Measurements from ENCODE around the gene TRIO.
A peak's percentile ranks its signal among the peaks of the same experiment; 100 is the strongest.

TRIO gene

DNA sequence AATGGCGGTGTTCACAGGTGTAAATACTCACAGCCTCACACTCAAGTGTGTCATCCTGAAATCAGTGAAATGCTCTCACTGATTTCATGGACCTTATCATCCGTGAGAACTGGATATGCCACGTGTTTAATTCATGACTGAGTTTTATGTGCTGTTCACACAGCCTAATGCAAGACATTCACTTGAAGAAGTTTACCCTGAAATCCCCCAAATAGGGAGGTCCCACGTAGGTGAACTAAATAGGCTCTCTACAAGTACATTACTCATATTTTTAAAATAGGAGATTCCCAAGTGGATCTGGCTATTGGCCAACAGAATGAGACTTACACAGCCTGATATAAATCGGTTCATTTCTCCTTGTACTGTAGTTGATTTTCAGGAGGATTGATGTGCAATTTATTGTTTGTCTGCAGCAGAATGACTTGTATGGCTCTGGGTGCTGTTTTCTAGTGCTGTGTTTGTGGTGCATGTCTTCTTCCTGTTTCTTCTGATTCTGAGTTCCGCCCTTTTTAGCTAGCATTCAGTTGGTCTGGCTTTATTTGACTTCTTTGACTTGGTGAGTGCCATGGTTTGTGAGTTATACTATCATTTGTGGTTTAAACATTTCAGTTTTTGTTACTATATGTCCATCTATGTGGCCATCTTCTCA, 25.1 kb downstream of the TRIO start:
- DNase-seq (ENCODE audit: low spot score), result no peak

DNA sequence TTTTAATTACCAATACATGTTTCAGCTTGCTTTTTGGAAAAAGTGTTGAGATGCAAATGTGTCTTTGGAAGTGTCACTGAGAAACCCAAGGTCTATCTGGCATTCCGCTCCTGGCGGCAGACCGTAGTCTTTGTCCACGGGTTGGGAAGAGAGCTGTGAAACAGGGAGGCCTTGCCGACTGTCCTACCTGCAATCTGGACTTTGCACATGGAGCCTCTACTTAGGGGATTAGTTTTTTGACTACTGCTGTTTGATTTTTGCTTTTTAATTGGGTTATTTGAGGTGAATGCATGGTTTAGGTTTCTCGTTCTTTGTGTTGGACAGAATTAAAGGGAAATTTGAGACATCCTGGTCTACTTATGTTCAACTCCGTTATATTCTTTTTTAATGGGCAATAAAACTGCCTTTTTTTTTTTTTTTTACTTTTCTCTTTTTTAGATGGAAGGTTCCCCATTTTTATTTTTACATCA, 25.7 kb downstream of the TRIO start:
- no peak for DNase-seq (ENCODE audit: low spot score)

DNA sequence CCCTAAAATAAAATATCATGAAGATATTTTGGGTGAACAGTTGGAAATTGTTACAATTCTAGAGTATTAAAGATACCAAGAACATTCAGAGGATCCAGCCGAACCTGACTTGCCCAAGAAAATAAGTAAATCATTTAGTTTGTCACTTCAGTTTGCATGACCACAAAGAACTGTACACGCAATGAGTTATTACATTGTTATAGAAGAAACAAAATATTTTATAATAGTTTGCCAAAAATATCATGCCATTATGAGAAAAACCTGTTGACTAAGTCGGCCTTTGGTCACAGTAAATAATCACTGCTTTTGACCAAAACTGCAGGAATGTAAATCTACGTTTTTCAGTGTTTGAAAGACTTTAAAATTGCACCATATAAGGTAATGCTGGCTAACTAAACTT, 27.9 kb downstream of the TRIO start:
- no peak for DNase-seq (ENCODE audit: low spot score)

DNA sequence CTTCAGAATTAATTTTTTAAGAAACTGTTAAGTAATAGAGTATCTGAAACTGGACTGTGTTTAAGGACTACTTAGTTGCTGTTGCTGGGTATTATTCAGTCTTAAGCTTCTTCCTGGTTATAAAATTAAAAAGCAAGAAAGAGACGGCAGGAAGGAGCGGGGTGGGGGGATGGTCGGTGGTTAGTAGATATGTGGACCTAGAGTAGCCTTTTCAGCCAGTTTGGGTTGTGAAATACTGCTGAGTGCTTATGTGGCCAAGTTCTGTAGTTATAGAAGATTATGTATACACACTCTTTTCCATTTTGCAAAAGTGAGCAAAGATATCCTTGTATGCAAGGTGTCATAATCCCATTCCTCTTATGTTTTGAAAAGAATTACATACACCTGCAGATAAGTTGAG, 28.5 kb downstream of the TRIO start:
- no peak for DNase-seq (ENCODE audit: low spot score)

DNA sequence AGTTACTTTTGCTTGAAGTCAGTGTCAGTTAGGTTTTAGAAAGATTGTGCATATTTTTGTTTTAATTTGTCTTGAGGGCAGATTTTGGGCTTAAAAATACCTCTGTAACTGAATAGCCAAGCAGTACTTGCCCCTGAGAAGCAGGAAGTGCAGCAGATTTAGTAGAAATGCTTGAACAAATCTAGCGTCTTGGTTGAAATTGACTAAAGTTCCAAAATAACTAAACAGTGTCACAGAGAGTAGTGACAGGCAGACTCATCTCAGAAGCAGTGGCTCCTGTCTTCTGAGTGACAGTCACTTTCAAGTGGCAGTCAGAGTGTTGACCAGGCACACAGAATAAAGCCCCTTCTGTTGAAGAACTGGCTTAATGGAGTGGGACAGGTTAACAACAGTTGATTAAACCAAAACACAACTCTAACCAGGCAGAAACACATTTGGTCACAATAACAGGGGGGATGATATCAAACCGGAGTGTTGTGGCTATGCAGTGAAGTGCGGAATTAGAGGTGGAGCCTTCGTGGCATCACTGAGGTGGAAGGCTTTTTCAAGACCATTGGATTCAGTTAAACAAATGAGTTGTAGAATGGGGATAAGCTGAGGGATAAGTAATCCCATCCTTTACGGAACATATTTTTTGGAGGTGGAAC, 29.1 kb downstream of the TRIO start:
- no peak for DNase-seq (ENCODE audit: low spot score)

DNA sequence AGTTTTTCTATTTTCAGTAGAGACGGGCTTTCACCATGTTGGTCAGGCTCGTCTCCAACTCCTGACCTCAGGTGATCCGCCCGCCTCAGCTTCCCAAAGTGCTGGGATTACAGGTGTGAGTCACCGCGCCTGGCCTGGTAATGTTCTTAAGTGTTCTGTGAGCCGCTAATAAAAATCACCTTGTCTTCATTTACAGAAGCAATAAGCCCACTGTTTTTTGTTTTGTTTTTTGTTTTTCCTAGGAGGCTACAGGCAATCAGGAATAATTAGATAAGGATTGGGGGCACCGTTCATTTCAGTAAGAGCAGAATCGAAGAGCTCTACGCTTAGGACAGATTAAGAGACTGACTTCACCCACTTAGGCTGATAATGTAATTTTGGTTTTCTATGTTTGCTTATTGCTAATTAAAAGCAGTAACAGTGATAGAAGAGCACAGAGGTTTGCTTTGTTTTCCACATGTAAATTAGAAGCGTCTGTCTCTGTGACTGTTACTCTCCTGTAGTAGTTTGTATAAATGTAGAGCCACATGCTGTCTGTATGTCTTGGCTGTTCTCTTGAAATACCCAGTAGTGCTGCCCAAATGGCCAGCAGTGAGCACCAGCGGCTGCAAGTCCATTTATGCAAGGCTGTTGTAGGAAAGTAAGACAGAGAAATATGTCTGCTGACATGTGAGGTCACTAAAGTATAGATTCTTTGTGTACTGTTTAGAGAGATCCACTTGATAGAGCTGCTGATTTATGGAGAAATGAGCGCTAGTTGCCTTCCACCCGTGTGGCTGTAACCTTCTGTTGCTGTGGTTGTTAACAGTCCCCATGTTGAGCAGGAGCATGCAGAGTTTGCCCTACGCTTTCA, 30.5 kb downstream of the TRIO start:
- no peak for DNase-seq (ENCODE audit: low spot score)

DNA sequence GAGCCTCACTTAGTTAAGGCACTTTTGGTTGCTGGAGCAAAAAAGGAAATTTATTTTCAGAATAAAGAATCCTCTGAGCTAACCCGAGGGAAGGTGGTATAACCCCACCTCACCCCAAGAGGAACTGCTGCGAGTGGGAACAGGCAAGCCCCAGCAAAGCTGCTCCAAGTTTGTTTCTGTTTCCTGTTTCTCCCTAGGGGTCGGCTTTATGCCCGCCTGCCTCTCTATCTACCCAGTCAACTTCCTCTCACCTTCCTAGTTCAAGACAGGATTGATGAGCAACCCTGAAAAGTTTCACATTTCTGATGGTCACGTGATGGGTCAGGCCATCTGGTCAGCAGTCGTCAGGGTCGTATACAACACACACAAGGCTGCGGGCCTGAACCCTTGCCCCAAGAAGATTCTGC, 31.1 kb downstream of the TRIO start:
- DNase-seq (ENCODE audit: low spot score), result peak; percentile 48

DNA sequence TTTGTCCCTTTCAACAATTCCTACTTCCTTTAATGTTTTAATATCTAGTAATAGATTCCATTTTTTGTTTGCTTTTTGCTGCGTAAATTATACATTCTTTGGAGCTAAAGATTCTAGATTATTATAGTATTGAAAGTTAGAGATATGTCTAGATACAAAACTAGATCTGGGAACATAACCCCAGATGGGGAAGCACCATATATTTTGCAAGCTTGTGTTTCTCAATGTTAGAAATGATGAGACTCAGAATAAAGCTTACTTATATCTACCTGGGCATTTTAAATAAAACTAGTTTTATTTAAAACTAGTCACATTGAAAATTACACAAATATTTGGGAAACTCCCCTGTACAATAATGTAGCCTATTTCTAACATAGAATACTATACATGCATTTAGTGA, 32.2 kb downstream of the TRIO start:
- no peak for DNase-seq (ENCODE audit: low spot score)

DNA sequence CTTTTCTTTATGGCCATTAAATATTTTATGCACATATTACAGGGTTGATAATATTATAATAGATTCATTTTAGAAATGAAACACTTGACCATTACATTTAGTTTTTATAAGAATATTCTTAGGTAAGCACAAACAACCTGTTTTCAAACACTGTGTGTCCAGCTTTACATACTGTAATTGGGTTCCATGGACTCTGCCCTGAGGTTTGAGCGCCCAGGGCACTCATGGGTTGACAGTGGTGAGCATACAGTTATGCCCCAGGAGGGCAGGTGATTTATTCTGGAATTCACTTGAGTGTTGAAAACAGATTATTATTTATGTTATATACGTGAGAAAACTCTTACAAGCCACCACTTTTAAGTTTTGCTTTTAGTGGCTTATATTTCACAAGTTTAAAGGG, 33.7 kb downstream of the TRIO start:
- no peak for DNase-seq (ENCODE audit: low spot score)

DNA sequence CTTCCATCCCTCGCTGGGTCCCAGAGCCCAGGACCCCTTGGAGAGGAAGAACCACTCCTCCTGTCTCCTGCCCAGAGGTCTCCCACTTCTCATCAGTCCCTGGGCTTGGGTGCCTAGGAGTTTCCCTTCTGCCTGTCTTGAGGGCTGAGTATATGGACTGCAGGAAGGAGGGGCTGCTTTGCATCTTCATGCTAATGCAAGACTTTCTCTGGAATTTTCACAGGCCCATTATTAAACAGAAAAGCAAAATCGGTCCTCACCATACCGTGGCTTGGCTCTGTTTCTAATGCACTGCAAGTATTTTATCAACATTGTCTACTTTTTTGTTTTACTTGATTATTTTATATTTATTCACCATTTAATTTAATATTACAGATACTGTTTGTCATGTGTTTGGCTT, 34.5 kb downstream of the TRIO start:
- no peak for DNase-seq (ENCODE audit: low spot score)

DNA sequence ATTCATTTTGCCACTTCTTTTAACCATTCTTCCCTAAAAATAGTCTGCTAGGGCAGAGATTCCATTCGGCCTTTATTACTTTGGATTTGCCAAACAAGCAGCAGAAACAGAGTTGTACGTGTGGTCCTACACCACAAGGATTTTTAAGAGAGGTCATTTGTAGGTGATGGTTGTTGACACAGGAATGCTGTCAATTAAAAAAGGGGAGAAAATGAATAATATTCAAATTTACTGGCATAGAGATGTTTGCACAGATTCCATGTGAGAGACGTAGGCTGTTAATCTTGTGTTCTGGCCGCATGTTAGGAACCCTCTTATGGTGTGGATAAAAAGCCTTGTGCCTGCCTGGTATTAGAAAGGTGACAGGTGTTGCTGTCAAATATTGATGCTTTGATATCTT, 34.9 kb downstream of the TRIO start:
- DNase-seq (ENCODE audit: low spot score), result no peak

DNA sequence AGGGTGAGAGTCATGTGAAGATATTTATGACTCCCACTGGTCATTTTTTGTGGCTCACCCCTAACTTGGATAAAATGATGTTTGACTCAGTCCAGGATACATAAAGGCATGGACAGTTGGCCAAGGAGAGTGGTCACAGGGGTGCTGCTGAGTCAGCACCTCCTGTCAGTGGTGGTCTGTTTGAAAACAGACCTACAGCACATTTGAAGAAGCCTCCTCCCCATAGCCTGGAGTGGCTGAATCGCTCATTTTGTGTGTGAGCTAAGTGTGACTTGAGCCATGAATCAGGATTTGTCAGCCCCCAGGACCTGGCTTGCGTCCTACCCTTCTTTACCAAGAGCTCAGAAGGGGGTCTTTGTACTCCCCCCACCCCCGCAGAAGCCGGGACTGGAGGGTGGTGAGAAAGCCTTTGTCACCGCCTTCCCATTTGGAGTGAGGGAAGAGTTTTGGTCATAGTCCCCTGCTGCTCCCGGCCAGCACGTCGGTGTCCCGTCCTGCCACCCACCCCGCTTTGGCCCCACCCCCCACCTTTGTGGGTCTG, 35.6 kb downstream of the TRIO start:
- peak; percentile 46 for DNase-seq (ENCODE audit: low spot score)

DNA sequence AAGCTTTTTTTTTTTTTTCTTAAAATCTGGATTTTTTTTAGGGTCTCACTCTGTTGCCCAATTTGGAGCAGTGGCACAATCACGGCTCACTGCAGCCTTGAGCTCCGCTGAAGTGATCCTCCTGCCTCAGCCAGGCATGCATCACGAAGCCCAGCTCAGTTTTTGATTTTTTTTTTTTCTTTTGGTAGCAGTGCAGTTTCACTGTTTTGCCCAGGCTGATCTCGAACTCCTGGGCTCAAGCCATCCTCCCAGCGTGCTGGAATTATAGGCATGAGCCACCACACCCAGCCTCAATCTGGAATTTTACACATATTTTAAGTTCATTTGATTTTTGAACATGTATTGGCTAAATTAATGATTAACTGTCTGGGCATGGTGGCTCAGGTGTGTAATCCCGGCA, 36.3 kb downstream of the TRIO start:
- DNase-seq (ENCODE audit: low spot score), result no peak

DNA sequence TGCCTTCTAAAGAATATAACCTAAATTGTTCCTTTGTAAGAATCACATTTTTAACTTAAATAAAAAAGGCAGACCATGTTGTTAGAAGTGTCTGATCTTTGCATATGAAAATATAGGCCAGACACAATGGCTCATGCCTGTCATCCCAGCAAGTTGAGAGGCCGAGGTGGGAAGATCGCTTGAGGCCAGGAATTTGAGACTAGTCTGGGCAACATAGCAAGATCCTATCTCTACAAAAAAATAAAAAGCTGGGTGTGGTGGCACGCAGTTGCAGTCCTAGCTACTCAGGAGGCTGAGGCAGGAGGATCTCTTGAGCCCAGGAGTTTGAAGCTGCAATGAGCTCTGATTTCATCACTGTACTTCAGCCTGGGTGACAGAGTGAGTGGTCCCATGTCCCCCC, 37.3 kb downstream of the TRIO start:
- DNase-seq (ENCODE audit: low spot score), result no peak

DNA sequence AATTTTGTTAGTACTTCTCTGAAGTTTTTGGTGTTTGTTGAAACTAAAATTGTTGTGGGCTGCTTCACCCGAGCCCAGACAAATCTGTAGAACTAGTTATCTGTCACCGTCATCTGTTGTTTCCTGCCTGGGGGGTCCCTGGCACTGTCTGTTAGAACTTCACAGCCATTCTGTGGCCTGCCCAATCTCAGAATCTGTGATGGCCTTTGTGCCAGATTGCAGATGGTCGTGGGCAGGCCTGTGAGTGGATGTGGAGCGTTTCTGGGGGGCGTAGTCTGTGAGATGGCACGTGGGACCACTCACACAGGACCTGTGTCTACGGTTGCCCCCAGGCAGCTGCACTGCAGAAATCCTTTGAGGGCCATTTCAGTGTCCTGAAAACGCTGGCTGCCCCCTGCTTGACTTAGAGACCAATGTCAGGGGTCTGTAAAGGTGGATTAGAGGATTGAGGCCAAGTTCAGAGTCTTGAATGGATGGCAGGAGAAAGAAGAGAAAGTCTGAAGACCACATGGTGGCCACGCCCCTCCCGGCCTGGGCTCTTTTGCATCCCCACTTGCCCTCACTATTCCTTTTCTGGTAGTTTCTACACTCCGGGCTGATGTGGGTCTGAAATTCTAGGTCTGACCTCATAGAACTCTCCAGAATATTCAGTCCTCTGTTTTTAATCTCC, 38.3 kb downstream of the TRIO start:
- DNase-seq (ENCODE audit: low spot score), result no peak

DNA sequence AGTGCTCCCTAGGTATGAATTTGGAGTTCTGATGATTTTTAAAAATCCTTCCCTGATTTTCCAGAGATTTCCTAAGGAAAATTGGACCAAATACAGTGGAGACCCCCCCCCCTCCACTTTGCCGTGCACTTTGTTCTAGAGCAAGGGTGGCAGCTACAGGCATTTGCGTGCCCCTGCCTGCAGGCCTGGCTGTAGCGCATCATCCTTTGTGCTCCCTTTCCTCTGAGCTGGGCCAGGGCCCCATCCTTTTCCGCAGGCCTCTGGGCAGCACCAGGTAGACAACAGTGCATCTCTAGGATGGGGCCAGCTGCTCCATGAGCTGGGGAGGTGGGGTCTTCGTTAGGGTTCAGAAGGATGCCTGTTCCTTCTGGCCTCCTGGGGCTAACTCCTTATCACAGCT, 39.6 kb downstream of the TRIO start:
- DNase-seq (ENCODE audit: low spot score), result no peak

DNA sequence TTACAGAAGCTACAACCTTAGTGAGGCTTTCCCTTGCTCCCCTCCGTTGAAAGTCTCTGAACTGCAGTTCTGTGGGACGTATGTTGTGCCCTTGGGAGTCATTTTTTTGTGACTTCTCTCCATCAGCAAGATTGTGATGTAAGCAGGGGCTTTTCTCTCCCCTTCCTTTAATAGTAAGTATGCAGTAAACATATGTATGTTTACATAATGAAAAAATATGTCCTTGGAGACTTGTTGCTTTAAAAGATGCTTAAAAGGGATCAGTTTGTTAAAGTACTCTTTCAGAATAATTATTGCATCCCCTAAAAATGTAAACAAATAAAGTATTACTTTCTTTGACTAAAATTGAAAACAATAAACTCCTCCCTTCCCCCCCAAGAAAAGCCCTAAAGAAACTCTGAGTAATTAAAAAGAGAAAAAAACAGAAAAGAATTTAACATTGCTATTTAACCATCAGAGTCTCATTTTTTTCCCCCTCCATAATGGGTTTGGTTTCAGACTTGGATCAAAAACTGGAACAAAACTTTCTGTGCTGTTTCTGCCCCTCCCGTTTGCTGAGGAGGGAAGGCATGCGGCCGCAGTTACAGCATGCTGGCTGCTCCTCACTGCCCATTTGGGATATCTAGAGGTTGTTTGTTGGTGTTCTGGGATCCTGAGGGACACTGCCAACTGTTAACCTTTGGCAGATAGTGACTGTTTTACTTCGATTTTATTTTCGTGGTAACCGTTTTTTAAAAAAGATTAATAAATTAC, 40.2 kb downstream of the TRIO start:
- no peak for DNase-seq (ENCODE audit: low spot score)

DNA sequence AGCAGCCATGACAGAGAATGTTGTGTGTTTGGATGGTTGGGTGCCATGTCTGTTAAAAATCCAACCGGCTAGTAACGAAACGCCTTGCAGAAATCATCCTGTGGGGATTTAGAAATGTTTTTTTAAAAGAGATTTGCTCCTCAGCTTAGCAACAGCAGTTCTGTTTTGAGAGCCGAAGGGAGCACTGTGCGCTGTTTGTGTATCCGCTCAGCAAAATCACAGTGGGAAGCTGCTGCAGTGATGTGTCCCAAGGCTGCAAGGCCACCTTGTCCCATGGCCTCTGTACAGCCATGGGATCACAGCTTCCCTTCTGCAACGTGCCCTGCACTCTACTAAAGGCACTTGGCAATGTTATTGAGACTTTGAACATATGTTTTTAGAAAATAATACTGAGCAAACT, 40.9 kb downstream of the TRIO start:
- no peak for DNase-seq (ENCODE audit: low spot score)

DNA sequence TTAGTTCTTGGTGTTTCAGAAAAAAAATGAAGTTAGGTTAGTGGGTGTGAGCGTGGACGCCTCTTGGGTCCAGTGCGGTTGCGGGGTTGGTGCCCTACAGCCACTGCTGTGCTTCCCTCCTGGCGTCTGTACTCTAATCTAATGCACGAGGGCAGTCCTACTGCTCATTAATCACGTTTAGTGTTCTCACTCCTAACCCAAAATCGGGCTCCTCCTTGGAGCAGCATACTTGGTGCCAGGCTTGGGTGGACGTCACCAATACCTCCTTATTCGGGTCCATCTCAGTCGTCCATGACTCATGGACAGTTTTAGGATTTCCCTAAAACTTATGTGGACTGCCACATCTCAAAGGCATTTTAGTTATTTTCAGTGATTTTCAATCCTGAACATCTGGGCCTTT, 41.6 kb downstream of the TRIO start:
- no peak for DNase-seq (ENCODE audit: low spot score)

DNA sequence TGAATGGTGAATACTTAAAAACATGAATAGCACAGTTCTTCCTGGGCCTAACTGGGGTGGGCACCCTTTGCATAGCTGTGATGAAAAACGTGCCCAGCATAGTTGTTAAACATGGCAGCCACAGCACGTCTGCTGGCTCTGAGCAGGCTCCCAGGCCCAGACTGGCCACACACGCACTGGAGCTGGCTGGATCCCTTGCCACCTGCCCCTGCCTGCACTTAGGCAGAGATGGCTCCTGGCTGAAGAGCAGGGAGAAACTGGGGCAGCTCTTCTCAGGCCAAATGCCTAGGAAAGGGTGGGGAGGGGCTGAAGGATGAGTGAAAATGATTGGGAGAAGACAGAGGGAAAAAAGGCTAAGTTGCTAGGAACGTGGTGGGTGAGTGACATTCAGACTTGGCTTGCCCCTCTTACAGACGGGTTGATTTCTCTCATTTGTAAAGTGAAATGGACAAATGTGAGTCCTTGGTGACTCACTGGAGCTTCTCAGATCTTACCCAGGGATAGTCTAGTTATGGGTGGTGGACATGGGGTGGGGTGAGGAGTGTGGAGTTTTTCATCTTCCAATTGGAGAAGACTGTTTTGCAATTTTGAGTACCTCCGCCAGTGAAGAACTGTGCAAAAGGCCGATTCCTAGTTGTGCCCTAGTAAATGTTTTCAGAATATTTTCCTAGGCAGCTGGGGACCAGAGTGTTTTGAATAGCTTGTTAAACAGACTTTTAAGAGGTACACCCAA, 42.4 kb downstream of the TRIO start:
- no peak for DNase-seq (ENCODE audit: low spot score)

Data from iPS-NIHi11 (cell line).